Kidney epithelial cell (primary cell): ENCODE data around the gene MTR. TPM values are rescaled to one million over a fixed set of nuclear protein-coding genes. Genes with fewer than 3 reads are reported as not detected.

Experiments
- DNase-seq: peaks from one replicate; pipeline ENCODE4 v3.0.0-alpha.2; 2010; ENCODE audit warnings: low read depth
- H3K27me3 ChIP-seq: 2 replicates; pipeline ENCODE4 v1.6.0; 2011; ENCODE audit warnings: low read length; ENCODE audit not compliant: control insufficient read depth, insufficient read depth
- H3K36me3 ChIP-seq: 2 replicates; pipeline ENCODE4 v1.5.1; 2011; ENCODE audit warnings: low read length; ENCODE audit not compliant: control insufficient read depth, insufficient read depth
- H3K4me3 ChIP-seq: 2 replicates; pipeline ENCODE4 v1.5.1; 2011; ENCODE audit warnings: low read depth, mild to moderate bottlenecking, control low read depth, low read length
- CTCF ChIP-seq: IDR thresholded peaks from 2 replicates; pipeline ENCODE4 v1.5.1; 2011; ENCODE audit warnings: mild to moderate bottlenecking, moderate library complexity, low read length, control low read depth, inconsistent platforms; ENCODE audit not compliant: insufficient read depth, poor library complexity, severe bottlenecking
- total RNA-seq: library from RNA; depleted of rRNA; stranded (reverse); fragments of >200 nt; gene quantifications from 2 replicates; pipeline ENCODE4 v1.2.3, GENCODE V29; 2015

The MTR gene
- total RNA-seq, 1 donor from 2014 or later = 23.3 TPM

GRCh38 chr1:236834876-236835275 lies 39.8 kb downstream of the MTR start:
- DNase-seq = no peak
- Histone ChIP-seq H3K27me3 (no peaks in the 10 kb centered on the region), H3K36me3 (no peaks in the 10 kb centered on the region), H3K4me3 (no peak overlapping the region)
- no peak for TF ChIP-seq CTCF

- no peaks in the 10 kb centered on the region for H3K27me3 ChIP-seq
- TF ChIP-seq CTCF = no peak
- no peaks in the 10 kb centered on the region for H3K36me3 ChIP-seq
- H3K4me3 ChIP-seq = no peak overlapping the region
- no peak for DNase-seq
These were observed 40.4 kb downstream of the MTR start for GRCh38 chr1:236835491-236835890.

- Histone ChIP-seq H3K4me3 (no peak overlapping the region), H3K27me3 (no peaks in the 10 kb centered on the region), H3K36me3 (no peaks in the 10 kb centered on the region)
- no peak for DNase-seq
- TF ChIP-seq CTCF = no peak
These were observed 41.1 kb downstream of the MTR start for GRCh38 chr1:236836157-236836556.

- no peak for DNase-seq
- Histone ChIP-seq H3K36me3 (no peaks in the 10 kb centered on the region), H3K4me3 (no peak overlapping the region), H3K27me3 (no peaks in the 10 kb centered on the region)
- no peak for TF ChIP-seq CTCF
These were observed 42.0 kb downstream of the MTR start for GRCh38 chr1:236837115-236837514.

GRCh38 chr1:236837897-236838296 lies 42.8 kb downstream of the MTR start:
- Histone ChIP-seq H3K27me3 (no peaks in the 10 kb centered on the region), H3K4me3 (no peak overlapping the region), H3K36me3 (no peaks in the 10 kb centered on the region)
- DNase-seq = no peak
- no peak for TF ChIP-seq CTCF

- Histone ChIP-seq H3K36me3 (no peaks in the 10 kb centered on the region), H3K4me3 (no peak overlapping the region), H3K27me3 (no peaks in the 10 kb centered on the region)
- no peak for DNase-seq
- TF ChIP-seq CTCF = no peak
These were observed 46.2 kb downstream of the MTR start for GRCh38 chr1:236841341-236841740.
